Activated B cell treated with CpG ODN at 0.5 μM for 24 hours (primary cell): ENCODE measurements around the gene DNAJC18. TPM values are rescaled to one million over a fixed set of nuclear protein-coding genes. Genes with fewer than 3 reads are reported as not detected.
"Not testable (repeated sequence)": the region's sequence is repeated elsewhere in the genome, so short reads cannot be mapped to it uniquely, and the experiment has no call there.

Experiments
- ATAC-seq: fragments of 200-7000 bp; cut with Tn5 transposase; one replicate; pipeline ENCODE4 v1.10.0; 2021; ENCODE audit warnings: low read depth, mild to moderate bottlenecking, moderate library complexity
- CTCF ChIA-PET: fragments of 350-600 bp; sonication (Branson Sonifier 250); formaldehyde crosslinking; loops from one replicate; lab custom pipeline; 2021; ENCODE audit warnings: antibody characterized with exemption; lab: Charles Lee
- POLR2A ChIA-PET: fragments of 350-600 bp; sonication (Branson Sonifier 250); formaldehyde crosslinking; loops from one replicate; lab custom pipeline; 2021; ENCODE audit warnings: antibody characterized with exemption; lab: Charles Lee
- DNase-seq: peaks from one replicate; pipeline ENCODE4 v3.0.0; 2022
- H3K27ac Mint-ChIP-seq: one replicate; pipeline ENCODE4 v1.8.0; 2020; ENCODE audit warnings: mixed read lengths
- H3K27me3 Mint-ChIP-seq: one replicate; pipeline ENCODE4 v1.8.0; 2021; ENCODE audit warnings: mixed read lengths
- H3K36me3 Mint-ChIP-seq: one replicate; pipeline ENCODE4 v1.8.0; 2021; ENCODE audit warnings: low read depth, mixed read lengths
- H3K4me1 Mint-ChIP-seq: one replicate; pipeline ENCODE4 v1.8.0; 2021; ENCODE audit warnings: mixed read lengths
- H3K4me3 Mint-ChIP-seq: one replicate; pipeline ENCODE4 v1.8.0; 2020; ENCODE audit warnings: mild to moderate bottlenecking, mixed read lengths
- H3K9me3 Mint-ChIP-seq: one replicate; pipeline ENCODE4 v1.8.0; 2020; ENCODE audit warnings: mixed read lengths
- CTCF ChIP-seq: fragments of 200-600 bp; IDR thresholded peaks from one replicate; pipeline ENCODE4 v1.8.0; 2022; ENCODE audit warnings: antibody characterized with exemption, mild to moderate bottlenecking
- intact Hi-C: fragments of 100-400 bp; cut with micrococcal nuclease; formaldehyde crosslinking; loops from one replicate; pipeline ENCODE4 v1.15.1; 2024
- total RNA-seq: library from RNA; stranded (reverse); gene quantifications from 2 replicates; pipeline ENCODE4 v1.2.3, GENCODE V29; 2022

Gene DNAJC18
- 9.1 and 9.6 TPM in 2 replicates for total RNA-seq

DNA sequence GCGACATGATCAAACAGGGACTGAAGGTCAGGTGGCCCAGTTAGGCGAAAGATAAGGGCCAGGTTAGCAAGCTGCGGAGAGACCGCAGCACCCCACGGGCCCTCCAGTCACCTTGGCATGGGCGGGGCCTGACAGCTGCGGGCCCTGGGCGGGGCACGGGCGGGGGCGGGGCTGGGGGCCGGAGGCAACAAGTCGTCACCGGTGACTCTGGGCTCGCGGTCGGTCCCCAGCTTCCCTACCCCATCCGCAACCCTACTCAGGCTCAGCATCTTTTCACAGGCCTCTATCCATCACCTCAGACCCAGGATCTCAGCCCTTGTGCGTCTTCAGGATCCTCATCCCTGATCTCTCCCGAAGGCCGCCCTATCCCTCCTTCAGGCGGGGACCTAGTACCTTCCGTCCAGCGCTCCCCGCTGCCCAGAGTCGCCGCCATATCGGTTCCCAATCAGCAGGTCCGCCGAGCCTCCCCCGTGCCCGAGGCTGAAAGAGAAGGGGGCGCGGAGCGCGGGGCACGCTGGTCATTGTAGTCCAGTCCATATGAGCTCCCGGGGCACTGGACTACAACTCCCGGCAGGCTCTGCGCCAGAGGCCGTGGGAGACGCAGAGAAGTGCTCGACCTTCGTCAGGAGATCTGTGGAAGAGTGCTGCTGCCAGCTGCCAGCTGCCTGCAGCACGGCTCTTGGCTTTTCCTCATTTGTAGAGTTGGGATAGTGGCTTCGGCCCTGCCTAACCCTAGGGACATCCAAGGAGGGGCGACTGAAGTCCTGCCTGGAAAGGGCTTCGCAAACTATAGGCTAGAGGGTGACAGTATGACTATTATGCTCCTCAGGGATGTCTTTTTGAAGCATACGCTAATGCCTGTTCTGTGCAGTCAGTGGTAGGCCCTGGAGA lies at the start of gene DNAJC18:
DNAJC18 (minus strand) TSS at position 513 of the 891 bp plus-strand sequence; CDS start at position 433, 80 bp downstream.
- Mint-ChIP-seq H3K4me3 (peak within 1 kb of the TSS; percentile 99), H3K9me3 (no peaks in the 10 kb centered on the region), H3K4me1 (peaks cover 12% of the 10 kb centered on the region), H3K36me3 (peaks cover 7% of the 10 kb centered on the region), H3K27me3 (no peaks in the 10 kb centered on the region), H3K27ac (peak within 1 kb of the TSS; percentile 99)
- intact Hi-C loops, result loop anchor here (1.0 to 10.0 kb wide), 8 partner anchors 20 to 736 kb away; partner anchors contain the start of genes CYSTM1, SPATA24 and UBE2D2
- ChIA-PET CTCF (interaction anchor here (0.9 to 3.3 kb wide), 8 partner anchors 9 to 326 kb away, joined by 3 to 16 read pairs (median 3); partner anchors contain the start of gene PAIP2), POLR2A (interaction anchor here (0.5 to 1.9 kb wide), 19 partner anchors 10 to 864 kb away, joined by 3 to 16 read pairs (median 4); partner anchors contain the start of genes HSPA9, MATR3 and UBE2D2)
- peak; percentile 95 for ATAC-seq
- TF ChIP-seq CTCF, result no peak
- peak; percentile 87 for DNase-seq

DNA sequence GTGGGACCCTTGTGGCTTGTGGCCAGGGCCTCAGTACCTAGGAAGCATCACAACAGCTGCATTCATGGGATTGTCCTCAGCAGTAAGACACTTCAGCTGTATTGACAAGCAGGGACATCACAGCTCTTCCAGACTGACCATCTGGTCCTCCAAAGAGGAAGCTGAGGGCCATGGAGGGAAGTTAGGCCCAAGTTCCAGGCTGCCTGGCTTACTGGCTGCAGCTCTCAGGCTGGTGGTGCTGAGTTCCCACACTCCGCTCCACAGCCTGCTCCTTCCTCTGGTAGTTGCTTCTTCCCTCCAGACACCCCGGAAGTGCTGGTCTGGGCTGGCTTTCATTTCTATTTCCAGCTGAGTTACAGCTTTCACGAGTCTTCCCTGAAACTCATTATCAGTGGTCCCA lies 48.9 kb upstream of the DNAJC18 start:
- no peak overlapping the region for H3K4me3 Mint-ChIP-seq

DNA sequence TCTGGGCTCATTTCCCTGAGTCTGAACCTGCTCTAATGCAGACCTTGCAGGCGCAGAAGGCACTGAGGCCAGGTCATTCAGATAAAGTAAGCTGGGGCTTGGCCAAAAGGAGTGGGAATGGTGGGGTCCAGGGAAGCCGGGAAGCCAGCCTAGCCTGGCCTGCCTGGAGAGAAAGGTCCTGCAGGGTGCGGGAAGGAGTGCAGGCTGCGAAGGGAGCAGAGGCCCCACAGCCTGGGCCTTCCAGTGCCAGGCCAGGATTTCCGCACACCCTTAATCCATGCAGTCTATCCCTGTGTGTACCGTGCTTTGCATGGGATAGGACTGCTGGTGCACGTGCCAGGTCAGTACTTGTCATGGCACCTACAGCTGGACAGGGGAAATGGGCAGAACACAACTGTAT lies 46.9 kb upstream of the DNAJC18 start:
- intact Hi-C loops, result no loop called here
- no peaks in the 10 kb centered on the region for H3K27me3 Mint-ChIP-seq
- no peak overlapping the region for H3K27ac Mint-ChIP-seq
- DNase-seq (no peak), ATAC-seq (no peak)
- H3K9me3 Mint-ChIP-seq, result no peaks in the 10 kb centered on the region
- ChIA-PET POLR2A (no interaction called here), CTCF (no interaction called here)
- H3K4me3 Mint-ChIP-seq, result no peak overlapping the region
- H3K4me1 Mint-ChIP-seq, result peaks cover 15% of the 10 kb centered on the region
- no peak for TF ChIP-seq CTCF
- H3K36me3 Mint-ChIP-seq, result no peaks in the 10 kb centered on the region

More for the DNA sequence above, 48.9 kb upstream of the DNAJC18 start:
- no peak for TF ChIP-seq CTCF
- POLR2A ChIA-PET, result no interaction called here
- Mint-ChIP-seq H3K27ac (no peak overlapping the region), H3K4me1 (no peaks in the 10 kb centered on the region), H3K36me3 (no peaks in the 10 kb centered on the region), H3K9me3 (no peaks in the 10 kb centered on the region), H3K27me3 (peaks cover 2% of the 10 kb centered on the region)
- CTCF ChIA-PET, result no interaction called here
- ATAC-seq (no peak), DNase-seq (no peak)
- intact Hi-C loops, result no loop called here

- H3K36me3 Mint-ChIP-seq, H3K9me3 Mint-ChIP-seq, H3K27ac Mint-ChIP-seq, CTCF ChIA-PET, intact Hi-C loops, DNase-seq, ATAC-seq, H3K27me3 Mint-ChIP-seq: not testable (repeated sequence)
- Mint-ChIP-seq H3K4me3 (peak overlapping the region; percentile 53), H3K4me1 (peaks cover 15% of the 10 kb centered on the region)
- POLR2A ChIA-PET, result interaction anchor here (0.6 to 1.2 kb wide), 2 partner anchors 19 to 153 kb away, joined by 3 to 4 read pairs; no protein-coding TSS in a partner anchor
These were observed 43.5 kb upstream of the DNAJC18 start for GRCh38 chr5:139482890-139483208.

- Mint-ChIP-seq H3K9me3 (no peaks in the 10 kb centered on the region), H3K27ac (peak within 1 kb of the TSS; percentile 35), H3K27me3 (peaks cover 4% of the 10 kb centered on the region), H3K4me1 (peaks cover 15% of the 10 kb centered on the region), H3K36me3 (no peaks in the 10 kb centered on the region), H3K4me3 (peak within 1 kb of the TSS; percentile 53)
- DNase-seq, result peak; percentile 21
- ATAC-seq, result peak; percentile 52
- CTCF ChIA-PET, result interaction anchor here (1.9 kb wide), 1 partner anchor 32 kb away, joined by 5 read pairs; no protein-coding TSS in a partner anchor
- no peak for TF ChIP-seq CTCF
- intact Hi-C loops, result no loop called here
- POLR2A ChIA-PET, result interaction anchor here (0.5 to 1.2 kb wide), 3 partner anchors 70 to 154 kb away, joined by 3 to 4 read pairs (median 3); no protein-coding TSS in a partner anchor
These were observed 42.9 kb upstream of the DNAJC18 start, which contains the start of gene STING1 for GRCh38 chr5:139482050-139482889. Gene STING1, minus strand, starts transcription at chr5:139482758. Its CDS starts 1,054 bp downstream, at chr5:139481704.
